Limb (tissue), 2 donors: ENCODE results near the gene S100A12.
"Not testable (repeated sequence)": the region's sequence is repeated elsewhere in the genome, so short reads cannot be mapped to it uniquely, and the experiment has no call there.

Experiments used
- DNase-seq, 2 donors: peaks; one replicate each; pipeline ENCODE4 v3.0.0-alpha.2; 2016; ENCODE audit errors: extremely low spot score in 2 of 2

The S100A12 gene

GRCh38 chr1:153353226-153353947, 22.0 kb downstream of the S100A12 start:
- no peak for DNase-seq

DNA sequence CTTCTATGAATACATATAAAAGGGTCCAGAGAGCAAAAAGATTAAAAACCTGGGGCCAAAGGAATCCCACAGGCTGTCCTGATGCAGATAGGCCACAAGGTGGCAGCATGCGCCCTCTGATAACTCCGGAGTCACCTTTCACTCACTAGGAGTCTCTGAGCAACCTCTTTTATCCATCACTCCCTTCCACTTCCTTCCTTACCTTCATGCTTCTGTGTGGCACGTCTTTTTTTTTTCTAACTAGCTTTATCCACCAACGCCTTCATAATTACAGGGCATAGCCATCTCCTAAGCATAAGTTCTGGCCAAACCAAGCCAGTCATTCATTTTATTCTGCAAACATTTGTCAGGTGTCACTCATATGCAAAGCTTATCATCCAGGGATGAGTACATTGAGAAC, 22.9 kb downstream of the S100A12 start:
- DNase-seq: peak; percentile 72 to 85

GRCh38 chr1:153350321-153350957, 25.0 kb downstream of the S100A12 start:
- DNase-seq: no peak

GRCh38 chr1:153349363-153350320, 25.8 kb downstream of the S100A12 start:
- no peak for DNase-seq

DNA sequence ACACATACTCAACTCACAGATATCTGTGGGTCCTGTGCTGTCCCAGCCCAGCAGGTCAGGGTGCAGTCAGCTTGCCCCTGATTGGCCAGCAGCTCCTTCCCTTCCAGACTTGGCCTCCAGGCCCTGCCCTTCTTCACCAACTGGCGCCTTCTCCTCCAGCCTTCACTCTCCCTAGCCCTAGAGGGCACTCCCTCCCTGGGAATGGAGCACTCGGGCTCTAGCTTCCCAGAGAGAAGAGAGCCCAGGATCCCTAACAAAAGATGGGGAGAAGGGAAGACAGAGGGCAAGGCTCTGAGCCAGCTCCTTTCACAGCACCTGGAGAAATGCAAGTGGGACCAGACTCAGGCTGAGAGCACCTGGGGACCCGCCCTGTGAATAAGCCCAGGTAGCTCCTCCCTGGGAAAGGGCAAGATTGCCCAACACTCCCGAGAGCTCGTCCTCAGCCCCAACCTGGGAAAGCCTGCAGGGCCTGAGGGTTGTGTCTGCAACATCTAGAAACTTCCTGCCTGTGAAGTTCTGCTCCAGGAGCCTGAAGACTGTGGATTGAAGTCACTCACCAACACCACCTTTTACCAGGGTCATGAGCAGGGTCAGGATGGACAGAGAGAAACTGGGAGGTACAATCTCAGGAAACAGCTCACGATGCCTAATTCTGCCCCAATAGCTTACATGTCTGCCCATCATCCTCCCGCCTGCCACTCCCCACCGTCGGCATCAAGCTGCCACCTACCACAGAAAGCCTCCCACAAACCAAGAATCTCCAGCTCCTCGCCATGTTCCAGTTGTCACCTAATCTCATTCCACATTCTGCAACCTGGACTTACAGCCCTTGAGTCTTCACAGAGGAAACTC, 26.7 kb downstream of the S100A12 start, which contains the start of gene PGLYRP4:
TSS of gene PGLYRP4 (minus strand) at position 331 of the 852 bp plus-strand sequence. CDS start 909 bp downstream, outside the sequence.
- DNase-seq: no peak

DNA sequence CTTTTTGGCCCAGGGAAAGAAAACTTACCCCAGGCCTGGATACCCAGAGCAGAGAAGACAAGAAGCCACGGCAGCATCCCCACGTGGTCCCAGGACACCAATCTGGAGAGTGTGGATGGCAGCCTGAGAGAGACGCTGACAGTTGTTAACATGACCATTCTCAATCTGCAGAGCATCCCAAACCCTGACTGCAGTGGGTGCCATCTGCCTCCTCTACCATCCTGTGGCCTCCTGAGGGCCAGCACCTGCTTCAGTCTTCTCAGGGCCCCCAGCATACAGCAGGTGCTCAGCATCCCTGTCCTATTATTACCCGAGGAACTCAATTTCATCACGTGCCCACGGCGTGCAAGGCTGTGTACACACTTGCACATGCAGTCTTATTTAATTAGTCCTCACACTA, 27.6 kb downstream of the S100A12 start:
- no peak for DNase-seq

DNA sequence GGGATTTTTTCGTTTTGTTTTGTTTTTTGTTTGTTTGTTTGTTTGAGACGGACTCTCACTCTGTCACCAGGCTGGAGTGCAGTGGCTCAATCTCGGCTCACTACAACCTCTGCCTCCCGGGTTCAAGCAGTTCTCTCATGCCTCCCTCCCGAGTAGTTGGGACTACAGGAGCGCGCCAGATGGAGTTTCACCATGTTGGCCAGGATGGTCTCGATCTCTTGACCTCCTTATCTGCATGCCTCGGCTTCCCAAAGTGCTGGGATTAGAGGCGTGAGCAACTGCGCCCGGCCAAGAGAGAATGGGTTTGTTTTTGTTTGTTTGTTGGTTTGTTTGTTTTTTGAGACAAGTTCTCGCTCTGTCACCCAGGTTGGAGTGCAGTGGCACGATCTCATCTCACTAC, 28.4 kb downstream of the S100A12 start:
- not testable (repeated sequence) for DNase-seq

GRCh38 chr1:153346077-153346723, 29.2 kb downstream of the S100A12 start:
- DNase-seq: no peak

DNA sequence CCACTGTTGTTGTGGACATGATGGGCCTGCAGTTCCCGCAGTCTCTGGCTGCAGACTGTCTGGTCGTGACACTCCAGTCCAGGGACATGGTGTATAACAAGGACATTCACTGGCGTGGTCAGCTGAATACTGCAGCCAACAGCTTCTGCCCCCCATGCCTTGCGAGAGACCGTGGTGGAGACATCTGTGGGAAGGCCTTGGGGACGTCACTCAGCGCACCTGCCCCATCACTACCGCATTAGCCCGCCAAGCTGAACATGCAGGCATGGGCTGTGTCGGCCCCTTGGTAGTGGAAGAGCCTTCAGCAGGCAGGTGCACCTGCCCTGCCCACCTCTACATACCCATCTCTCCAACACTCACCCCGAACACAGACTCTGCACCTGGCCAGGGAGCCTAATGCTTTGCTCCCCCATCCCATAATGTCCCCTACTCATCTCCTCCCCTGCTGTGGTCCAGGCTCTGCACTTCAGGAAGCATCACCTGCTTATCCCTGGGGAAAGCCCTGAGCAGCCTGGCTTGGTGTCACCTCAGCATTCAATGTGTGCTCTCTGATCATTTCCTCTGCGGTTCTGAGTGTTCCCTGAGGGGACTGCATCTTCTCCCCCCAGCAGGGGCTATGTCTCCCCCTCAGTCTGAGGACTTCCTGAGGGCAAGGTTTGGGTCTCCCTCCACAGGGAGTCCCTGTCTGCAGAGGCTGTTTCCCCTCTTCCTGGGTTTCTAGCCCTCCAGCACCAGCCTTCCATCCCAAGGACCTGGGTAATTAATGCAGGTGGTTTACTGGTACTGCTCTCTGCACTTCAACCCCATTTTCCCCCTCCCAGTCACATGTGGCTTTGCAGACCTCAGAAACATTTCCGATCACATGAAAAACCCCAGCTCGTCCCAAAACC, 30.0 kb downstream of the S100A12 start:
- no peak for DNase-seq

GRCh38 chr1:153344718-153345025, 30.7 kb downstream of the S100A12 start:
- no peak for DNase-seq

DNA sequence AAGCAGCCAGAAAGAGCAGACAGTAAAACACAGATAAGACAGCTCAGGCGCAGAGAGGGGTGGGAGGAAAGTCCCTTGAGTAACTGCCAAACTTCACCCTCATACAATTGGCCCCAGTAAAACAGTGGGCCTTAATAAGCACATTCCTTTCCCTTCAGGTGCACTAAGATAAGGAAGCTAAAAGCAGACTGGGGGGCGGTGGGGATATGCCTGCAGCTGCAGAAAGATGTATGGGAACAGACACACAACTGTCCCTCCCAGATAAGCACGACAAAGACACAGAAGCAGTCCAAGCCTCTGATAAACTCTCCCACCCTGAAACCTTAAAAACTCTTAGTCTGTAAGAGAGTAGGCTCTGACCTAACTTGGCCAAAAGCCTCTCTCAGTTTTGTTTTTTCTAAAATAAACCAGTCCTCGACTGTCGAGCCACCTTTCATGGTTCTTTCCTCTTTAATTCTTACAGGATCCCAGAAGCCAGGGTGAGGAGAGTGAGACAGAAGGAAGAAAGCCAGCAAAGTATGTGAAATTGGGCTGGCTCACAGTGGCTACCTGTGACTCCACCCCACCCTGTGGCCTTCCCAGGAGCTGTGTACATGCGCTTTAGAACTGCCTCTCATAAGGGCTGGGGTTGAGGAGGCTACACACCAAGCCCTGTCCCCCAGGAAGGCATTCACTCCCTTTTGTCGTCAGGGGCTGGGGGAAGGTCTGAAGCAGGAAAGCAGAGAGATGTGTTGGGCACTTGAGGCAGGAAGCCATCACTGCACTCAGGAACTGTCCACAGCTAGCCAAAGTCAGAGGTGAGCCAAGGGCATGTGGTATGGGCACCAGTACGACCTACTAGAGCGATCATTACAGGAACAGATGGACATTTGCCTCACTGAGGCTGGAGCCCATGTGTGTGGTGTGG, 31.4 kb downstream of the S100A12 start:
- DNase-seq: no peak

DNA sequence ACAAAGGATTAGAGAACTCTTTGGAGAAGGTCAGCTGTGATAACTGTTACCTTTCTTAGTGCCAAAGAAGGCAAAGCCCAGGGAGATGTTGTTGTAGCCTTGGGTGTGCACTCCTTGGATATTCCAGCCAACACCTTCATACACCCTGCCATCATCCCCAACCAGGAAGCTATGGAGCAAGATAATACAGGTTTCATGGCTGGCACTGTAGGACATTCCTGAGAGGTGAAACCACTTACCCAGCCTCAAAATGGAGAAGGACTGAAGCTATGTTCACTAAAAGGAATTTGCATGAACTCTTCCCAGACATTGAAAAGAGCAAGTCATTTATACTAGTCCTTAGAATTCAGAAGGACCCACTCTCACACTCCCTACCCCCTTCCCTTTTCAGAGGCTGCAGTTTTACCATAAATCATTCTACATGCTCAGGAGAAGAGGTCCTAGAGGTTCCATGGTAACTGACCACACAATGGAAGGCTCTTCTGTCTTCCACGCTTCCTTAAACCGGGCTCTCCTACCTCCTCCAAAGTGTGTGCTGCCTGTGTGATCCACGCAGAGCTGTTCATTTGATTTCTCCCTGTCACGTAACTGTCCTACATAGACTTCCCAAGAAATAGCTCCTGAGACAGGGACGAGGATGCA, 32.3 kb downstream of the S100A12 start:
- DNase-seq: no peak

DNA sequence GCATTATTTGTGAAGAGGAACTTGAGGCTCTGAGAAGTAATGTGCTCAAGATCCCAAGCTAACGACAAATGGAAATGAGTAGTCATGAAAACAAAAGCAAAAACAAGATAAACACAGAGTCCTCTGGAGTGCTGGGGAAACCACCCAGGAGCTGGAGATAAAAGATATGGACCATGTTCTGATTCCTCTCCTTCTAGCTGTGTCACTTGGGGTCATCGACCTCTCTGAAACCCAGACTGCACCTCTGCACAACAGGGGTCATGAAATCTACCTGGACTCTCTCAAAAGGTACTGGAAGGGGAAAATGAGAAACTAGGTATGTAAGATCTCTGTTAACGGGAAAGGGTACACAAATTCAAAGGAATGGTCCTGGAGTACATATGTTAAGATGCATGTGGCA, 33.2 kb downstream of the S100A12 start:
- DNase-seq: no peak

GRCh38 chr1:153341431-153341934, 33.9 kb downstream of the S100A12 start:
- no peak for DNase-seq

GRCh38 chr1:153340356-153340755, 35.1 kb downstream of the S100A12 start:
- DNase-seq: no peak

DNA sequence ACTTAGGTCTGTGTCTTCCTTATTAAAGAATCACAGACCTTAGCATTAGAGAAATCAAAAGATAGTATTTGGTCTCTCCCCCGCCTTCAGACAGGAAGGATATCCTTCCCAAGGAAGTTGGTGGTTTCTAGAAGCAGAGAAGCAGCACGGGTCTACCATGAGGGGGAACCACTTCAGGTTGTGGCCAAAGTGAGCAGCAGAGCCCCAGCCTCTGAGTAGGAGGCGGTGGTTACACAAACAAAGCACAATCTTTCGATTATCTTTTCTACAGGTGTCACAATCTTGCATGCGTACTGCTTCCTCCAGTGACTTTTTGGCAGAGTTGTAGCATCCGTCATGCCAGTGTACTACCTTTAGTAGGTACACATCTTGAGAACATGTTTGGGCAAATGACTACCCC, 35.6 kb downstream of the S100A12 start:
- no peak for DNase-seq

- no peak for DNase-seq
Measured at GRCh38 chr1:153337980-153338853, 37.2 kb downstream of the S100A12 start.
